ENCODE data around the gene GPBP1L1. TPM values are rescaled to one million over a fixed set of nuclear protein-coding genes. Genes with fewer than 3 reads are reported as not detected.
A peak's percentile ranks its signal among the peaks of the same experiment; 100 is the strongest.

Gene GPBP1L1
- total RNA-seq, 1 experiment from 2014 or later: 116 TPM

- no peaks in the 10 kb centered on the region for H3K9me3 Mint-ChIP-seq (ENCODE audit: unreplicated experiment)
- H3K4me3 Mint-ChIP-seq (ENCODE audit: unreplicated experiment): no peak overlapping the region
- H3K27ac Mint-ChIP-seq (ENCODE audit: low read depth, unreplicated experiment): no peak overlapping the region
- ChIA-PET CTCF (no interaction called here), POLR2A (interaction anchor here (0.6 to 1.3 kb wide), 2 partner anchors 18 to 465 kb away, joined by 3 to 4 read pairs; no protein-coding TSS in a partner anchor)
- TF ChIP-seq, protein P1, sequence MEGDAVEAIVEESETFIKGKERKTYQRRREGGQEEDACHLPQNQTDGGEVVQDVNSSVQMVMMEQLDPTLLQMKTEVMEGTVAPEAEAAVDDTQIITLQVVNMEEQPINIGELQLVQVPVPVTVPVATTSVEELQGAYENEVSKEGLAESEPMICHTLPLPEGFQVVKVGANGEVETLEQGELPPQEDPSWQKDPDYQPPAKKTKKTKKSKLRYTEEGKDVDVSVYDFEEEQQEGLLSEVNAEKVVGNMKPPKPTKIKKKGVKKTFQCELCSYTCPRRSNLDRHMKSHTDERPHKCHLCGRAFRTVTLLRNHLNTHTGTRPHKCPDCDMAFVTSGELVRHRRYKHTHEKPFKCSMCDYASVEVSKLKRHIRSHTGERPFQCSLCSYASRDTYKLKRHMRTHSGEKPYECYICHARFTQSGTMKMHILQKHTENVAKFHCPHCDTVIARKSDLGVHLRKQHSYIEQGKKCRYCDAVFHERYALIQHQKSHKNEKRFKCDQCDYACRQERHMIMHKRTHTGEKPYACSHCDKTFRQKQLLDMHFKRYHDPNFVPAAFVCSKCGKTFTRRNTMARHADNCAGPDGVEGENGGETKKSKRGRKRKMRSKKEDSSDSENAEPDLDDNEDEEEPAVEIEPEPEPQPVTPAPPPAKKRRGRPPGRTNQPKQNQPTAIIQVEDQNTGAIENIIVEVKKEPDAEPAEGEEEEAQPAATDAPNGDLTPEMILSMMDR (IDR thresholded peaks at IDR 0.05; ENCODE audit: unreplicated experiment): no peak
- no peaks in the 10 kb centered on the region for H3K27me3 Mint-ChIP-seq (ENCODE audit: insufficient read depth, unreplicated experiment)
- DNase-seq (ENCODE audit: unreplicated experiment): no peak
- peaks cover 21% of the 10 kb centered on the region for H3K36me3 Mint-ChIP-seq (ENCODE audit: insufficient read depth, unreplicated experiment)
- intact Hi-C loops (cut with micrococcal nuclease): no loop called here
- peaks cover 15% of the 10 kb centered on the region for H3K4me1 Mint-ChIP-seq (ENCODE audit: insufficient read depth, unreplicated experiment)
- no TSS peak for BruUV-seq (replicated peaks)
Measured at GRCh38 chr1:45667321-45668111, 18.8 kb downstream of the GPBP1L1 start.

- Mint-ChIP-seq H3K4me3 (ENCODE audit: unreplicated experiment) (no peak overlapping the region), H3K36me3 (ENCODE audit: insufficient read depth, unreplicated experiment) (peaks cover 25% of the 10 kb centered on the region), H3K27ac (ENCODE audit: low read depth, unreplicated experiment) (no peak overlapping the region), H3K4me1 (ENCODE audit: insufficient read depth, unreplicated experiment) (peaks cover 13% of the 10 kb centered on the region), H3K27me3 (ENCODE audit: insufficient read depth, unreplicated experiment) (no peaks in the 10 kb centered on the region), H3K9me3 (ENCODE audit: unreplicated experiment) (no peaks in the 10 kb centered on the region)
- no TSS peak for BruUV-seq (replicated peaks)
- no peak for DNase-seq (ENCODE audit: unreplicated experiment)
- ChIA-PET CTCF (no interaction called here), POLR2A (interaction anchor here (0.6 to 1.3 kb wide), 2 partner anchors 19 to 1632 kb away, joined by 3 read pairs; no protein-coding TSS in a partner anchor)
- intact Hi-C loops (cut with micrococcal nuclease): no loop called here
- TF ChIP-seq, protein P1 (IDR thresholded peaks at IDR 0.05; ENCODE audit: unreplicated experiment): no peak
Measured at GRCh38 chr1:45666836-45667235, 19.5 kb downstream of the GPBP1L1 start.

GRCh38 chr1:45660336-45660735, 26.0 kb downstream of the GPBP1L1 start:
- no peak for DNase-seq (ENCODE audit: unreplicated experiment)
- Mint-ChIP-seq H3K4me3 (ENCODE audit: unreplicated experiment) (no peak overlapping the region), H3K27ac (ENCODE audit: low read depth, unreplicated experiment) (no peak overlapping the region), H3K4me1 (ENCODE audit: insufficient read depth, unreplicated experiment) (peaks cover 7% of the 10 kb centered on the region), H3K27me3 (ENCODE audit: insufficient read depth, unreplicated experiment) (no peaks in the 10 kb centered on the region), H3K36me3 (ENCODE audit: insufficient read depth, unreplicated experiment) (peaks cover 78% of the 10 kb centered on the region), H3K9me3 (ENCODE audit: unreplicated experiment) (no peaks in the 10 kb centered on the region)
- ChIA-PET POLR2A (interaction anchor here (0.7 to 1.0 kb wide), 2 partner anchors 26 to 1036 kb away, joined by 3 read pairs; partner anchors contain the start of gene GPBP1L1), CTCF (interaction anchor here (0.7 kb wide), 1 partner anchor 13 kb away, joined by 4 read pairs; no protein-coding TSS in a partner anchor)
- intact Hi-C loops (cut with micrococcal nuclease): no loop called here
- no TSS peak for BruUV-seq (replicated peaks)
- TF ChIP-seq, protein P1 (IDR thresholded peaks at IDR 0.05; ENCODE audit: unreplicated experiment): no peak

DNA sequence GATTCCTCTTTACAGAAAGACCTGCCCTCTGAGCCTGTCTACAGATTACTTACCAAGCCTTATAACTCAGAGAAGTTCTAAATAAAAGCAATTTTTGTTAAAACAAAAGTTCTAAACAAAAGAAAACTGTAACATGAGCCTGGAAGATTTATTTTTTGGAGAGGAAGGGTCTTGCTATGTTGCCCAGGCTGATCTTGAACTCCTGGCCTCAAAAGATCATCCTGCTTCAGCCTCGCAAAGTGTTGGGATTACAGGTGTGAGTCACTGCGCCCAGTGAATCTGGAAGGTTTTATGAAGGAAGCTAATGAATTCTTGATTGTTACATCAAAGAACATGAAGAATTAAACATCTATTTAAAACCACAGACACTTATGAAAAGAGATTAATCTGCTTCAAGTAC, 27.1 kb downstream of the GPBP1L1 start:
- intact Hi-C loops (cut with micrococcal nuclease): no loop called here
- ChIA-PET POLR2A (interaction anchor here (1.0 to 1.1 kb wide), 2 partner anchors 10 to 27 kb away, joined by 3 to 5 read pairs; partner anchors contain the start of gene GPBP1L1), CTCF (no interaction called here)
- DNase-seq (ENCODE audit: unreplicated experiment): no peak
- TF ChIP-seq, protein P1 (IDR thresholded peaks at IDR 0.05; ENCODE audit: unreplicated experiment): no peak
- peaks cover 89% of the 10 kb centered on the region for H3K36me3 Mint-ChIP-seq (ENCODE audit: insufficient read depth, unreplicated experiment)
- no peak overlapping the region for H3K4me3 Mint-ChIP-seq (ENCODE audit: unreplicated experiment)
- no TSS peak for BruUV-seq (replicated peaks)
- no peaks in the 10 kb centered on the region for H3K9me3 Mint-ChIP-seq (ENCODE audit: unreplicated experiment)
- no peaks in the 10 kb centered on the region for H3K27me3 Mint-ChIP-seq (ENCODE audit: insufficient read depth, unreplicated experiment)
- H3K4me1 Mint-ChIP-seq (ENCODE audit: insufficient read depth, unreplicated experiment): peaks cover 14% of the 10 kb centered on the region
- H3K27ac Mint-ChIP-seq (ENCODE audit: low read depth, unreplicated experiment): peak overlapping the region; percentile 57
